ENCODE measurements around the gene SERINC5.
"Not testable (repeated sequence)": the region's sequence is repeated elsewhere in the genome, so short reads cannot be mapped to it uniquely, and the experiment has no call there.

- TF ChIP-seq TOX (CRISPR knock-in tag; IDR thresholded peaks at IDR 0.05; ENCODE audit: borderline replicate concordance); SNAI2 (CRISPR knock-in tag; IDR thresholded peaks at IDR 0.05); CREB5 (CRISPR knock-in tag; IDR thresholded peaks at IDR 0.05; ENCODE audit: low read depth); ESRRG (CRISPR knock-in tag; IDR thresholded peaks at IDR 0.05); ZNF8 (CRISPR knock-in tag; IDR thresholded peaks at IDR 0.05); ZC3H10 (CRISPR knock-in tag; IDR thresholded peaks at IDR 0.05); ARNTL (CRISPR knock-in tag; IDR thresholded peaks at IDR 0.05; ENCODE audit: borderline replicate concordance, low read depth); CSRNP3 (CRISPR knock-in tag; IDR thresholded peaks at IDR 0.05): not testable (repeated sequence)
These were observed 70.3 kb downstream of the SERINC5 start for GRCh38 chr5:80185535-80185934.

Data from SK-N-SH treated with all-trans-retinoic acid at 6 μM for 48 hours (cell line).